Hepatic stellate cell (primary cell): ENCODE results near the gene PNPLA2.

Source experiments
- DNase-seq: peaks from one replicate; pipeline ENCODE4 v3.0.0; 2011; ENCODE audit warnings: low spot score

PNPLA2 gene

DNA sequence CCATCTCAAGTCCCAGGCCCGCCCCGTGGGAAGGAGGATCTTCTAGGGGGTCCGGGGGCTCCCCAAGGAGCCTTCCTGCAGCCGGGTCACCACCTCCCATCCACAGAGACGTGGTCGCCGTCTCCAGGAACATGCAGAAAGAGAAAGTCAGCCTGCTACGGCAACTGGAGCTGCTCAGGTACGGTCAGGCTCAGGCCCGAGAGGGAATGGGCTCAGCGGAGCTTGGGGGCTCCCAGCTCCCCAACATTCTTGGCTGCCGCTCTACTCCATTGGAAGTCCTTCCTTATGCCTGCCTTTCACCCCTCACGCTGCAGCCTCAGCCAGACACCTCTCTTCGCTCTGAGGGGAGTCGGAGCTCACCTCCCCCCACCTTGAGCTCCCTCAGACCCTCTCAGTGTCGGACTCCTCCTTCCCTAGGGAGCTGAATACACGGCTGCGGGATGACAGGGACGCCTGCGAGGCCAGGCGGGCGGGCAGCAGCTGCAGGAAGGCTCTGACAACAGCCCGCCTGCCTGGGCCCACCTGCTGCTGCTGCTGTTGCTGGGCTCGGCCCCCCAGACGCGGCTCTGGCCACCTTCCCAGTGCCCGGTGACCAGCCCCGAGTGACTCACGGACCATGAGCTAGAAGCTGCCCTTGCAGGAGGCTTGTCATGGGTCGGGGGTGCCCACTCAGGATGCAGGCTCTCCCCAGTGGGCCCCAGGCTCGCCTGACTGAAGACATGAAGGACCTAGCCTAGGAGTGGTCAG, 12.6 kb downstream of the PNPLA2 start:
- DNase-seq, result no peak

DNA sequence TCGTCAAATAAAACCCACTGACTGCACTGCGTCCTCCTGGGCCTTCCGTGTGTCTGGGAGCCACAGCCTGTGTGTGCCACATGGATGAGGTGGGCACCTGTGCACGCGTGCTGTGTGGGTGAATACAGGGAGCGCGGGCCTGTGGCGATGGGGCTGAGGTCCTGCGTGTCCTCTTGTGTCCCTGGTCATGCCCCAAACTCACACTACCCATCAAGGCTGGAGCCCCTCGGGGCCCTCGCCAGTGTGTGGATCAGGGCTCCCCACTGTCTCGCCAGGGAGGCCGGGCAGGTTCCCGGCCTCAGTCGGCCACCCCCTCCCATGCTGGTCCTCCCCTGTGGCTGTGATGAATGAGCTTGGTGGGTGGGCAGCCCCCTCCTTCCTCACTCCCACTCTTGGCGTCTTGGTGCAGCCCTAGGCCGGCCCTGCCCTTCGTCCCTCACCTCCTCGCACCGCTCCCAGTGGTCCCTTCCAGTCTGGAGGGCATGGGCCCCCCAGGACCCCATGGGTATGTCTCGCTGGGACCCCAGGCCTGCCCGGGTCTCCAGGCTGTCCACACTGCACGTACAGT, 13.3 kb downstream of the PNPLA2 start:
- no peak for DNase-seq

DNA sequence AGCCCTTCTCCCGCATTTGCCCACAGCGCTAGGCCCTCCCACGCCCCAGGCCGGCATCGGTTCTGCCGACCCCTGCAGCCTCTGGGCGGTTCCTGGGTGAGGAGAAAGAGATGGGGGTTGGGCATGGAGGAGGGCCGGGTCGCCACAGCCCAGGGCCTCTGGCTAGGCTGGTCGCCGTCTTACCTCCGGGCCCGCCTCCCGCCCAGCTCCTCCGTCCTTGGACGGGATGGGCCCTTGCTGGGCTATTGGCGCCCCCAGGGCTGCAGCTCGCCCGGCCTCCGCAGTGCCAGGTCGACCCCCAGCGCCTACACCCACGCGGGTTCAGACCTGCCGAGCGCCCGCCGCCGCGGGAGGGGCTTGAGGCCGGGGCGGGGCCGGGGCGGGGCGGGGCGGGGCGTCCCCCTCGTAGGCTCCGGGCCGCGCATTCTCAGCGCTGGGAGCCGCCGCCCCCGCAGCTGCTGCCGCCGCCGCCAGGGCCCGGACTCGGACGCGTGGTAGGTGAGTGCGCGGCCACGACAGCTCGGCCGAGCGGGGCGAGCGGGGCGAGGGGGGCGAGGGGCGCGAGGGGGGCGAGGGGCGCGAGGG, 13.9 kb downstream of the PNPLA2 start, which contains the start of gene CD151:
Gene CD151, plus strand, starts transcription at position 424 of the 585 bp plus-strand sequence. CDS start 3,118 bp downstream, outside the sequence.
- DNase-seq, result peak; percentile 80

DNA sequence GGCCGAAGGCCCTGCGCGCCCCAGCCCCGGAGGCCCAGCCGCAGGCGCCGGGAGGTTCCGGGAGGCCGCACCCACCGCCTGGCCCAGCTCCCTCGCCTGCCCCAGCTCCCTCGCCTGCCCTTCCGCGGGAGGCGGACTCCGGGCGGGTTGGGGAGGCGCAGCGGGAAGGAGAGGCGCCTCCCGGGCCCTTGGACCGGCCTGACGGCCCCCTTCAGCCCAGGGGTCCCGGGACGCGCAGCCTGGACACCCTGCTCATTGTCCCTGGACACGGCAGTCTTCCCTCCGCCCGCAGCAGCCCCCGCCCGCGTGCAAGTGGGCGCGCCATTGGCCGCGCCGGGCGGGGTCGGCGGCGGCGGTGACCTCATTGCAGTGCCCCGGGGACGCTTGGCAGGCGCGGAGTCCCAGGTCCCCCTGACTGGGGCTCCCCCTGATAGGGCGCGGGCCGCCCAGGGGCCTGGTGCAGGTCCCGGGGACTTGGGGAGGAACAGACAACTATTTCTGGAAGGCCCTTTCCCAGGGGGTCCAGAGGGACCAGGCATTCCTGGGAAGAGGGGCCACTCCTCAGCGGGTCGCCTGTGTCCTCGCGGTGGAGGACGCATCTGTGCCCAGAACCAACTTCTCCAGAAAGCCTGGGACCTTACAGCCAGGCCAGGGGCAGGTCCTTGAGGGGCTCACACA, 14.5 kb downstream of the PNPLA2 start:
- DNase-seq, result no peak

DNA sequence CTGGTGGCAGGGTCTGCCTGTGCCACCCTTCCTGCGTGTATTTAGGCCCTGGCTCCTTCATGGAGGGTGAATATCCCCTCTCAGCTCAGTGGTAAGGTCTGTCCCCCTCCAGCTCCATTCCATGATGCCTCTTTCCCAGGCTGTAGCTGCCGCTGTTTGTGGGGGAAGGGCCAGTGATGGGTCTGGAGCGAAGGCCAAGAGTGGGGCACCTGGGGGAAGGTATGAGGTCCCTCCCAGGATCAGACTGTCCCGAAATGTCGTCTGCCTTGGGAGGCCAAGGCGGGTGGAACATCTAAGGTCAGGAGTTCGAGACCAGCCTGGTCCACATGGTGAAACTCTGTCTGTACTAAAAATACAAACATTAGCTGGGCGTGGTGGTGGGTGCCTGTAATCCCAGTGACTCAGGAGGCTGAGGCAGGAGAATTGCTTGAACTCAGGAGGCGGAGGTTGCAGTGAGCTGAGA, 15.2 kb downstream of the PNPLA2 start:
- DNase-seq, result no peak

DNA sequence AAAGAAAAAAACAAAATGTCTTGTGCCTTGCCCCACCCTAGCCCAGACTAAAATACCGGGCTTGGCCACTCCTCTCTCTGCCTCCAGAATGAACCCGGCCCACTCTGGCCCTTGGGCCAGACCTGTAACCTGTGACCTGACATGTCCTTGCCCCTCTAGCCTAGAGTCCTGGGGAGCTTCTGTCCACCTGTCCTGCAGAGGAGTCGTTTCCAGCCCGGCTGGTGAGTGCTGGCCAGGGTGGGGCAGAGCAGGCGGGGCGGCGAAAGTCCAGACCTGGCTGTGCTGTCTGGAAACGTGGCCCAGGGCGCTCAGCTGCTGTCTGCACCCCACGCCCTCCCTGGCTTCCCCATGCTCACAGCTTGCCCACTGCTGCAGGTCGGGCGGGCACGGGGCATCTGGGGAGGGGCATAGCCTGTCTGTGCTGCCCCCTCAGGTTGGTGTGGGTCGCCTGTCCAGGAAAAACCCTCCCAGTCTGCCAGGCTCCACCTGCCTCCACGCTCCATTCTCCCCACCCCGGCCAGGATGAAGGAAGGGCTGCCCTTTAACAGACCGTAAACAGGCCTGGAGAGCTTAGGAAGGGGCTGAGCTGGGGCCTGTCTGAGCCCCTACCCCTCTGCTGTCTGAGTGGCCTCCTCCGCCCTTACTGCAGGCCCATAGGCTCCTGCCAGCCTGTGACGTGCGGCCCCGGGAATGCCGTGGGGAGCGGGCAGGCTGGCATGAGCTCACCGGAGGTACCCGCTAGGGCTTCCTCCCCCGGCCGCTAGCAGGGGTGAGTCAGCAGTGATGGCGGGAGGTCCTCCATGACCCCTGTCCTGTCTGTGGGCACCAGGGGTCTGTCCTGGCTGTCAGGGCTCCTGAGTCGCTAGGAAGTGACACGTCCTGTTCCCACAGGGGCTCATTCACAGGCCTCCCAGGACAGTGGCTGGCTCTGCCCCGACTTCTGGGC, 15.9 kb downstream of the PNPLA2 start:
- peak; percentile 75 for DNase-seq

DNA sequence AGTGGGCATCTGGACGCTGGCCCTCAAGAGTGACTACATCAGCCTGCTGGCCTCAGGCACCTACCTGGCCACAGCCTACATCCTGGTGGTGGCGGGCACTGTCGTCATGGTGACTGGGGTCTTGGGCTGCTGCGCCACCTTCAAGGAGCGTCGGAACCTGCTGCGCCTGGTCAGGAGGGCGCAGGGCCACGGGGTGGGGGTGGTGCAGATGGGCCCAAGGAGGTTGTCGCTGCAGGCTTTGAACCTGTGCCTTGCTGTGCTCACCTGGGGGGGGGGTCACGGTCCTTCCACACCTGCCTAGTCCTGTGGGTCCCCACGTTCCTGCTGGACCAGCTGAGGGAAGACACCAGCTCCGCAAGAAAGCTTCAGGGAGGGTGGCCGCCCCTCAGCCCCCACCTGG, 17.6 kb downstream of the PNPLA2 start:
- no peak for DNase-seq

DNA sequence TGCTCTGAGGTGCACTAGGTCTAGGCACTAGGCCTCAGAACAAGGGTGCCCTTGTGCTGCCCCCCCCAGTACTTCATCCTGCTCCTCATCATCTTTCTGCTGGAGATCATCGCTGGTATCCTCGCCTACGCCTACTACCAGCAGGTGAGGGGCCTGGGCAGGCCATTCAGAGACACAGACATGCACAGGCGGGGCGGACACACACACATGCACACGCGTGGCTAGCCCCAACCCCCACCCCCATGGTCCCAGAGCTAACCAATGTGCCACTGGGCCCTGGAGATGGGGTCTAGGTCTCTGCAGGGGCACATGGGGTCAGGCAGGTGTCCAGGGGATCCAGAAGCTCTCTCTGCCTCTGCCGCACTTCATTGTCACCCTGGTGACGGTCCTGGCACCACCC, 18.0 kb downstream of the PNPLA2 start:
- no peak for DNase-seq

DNA sequence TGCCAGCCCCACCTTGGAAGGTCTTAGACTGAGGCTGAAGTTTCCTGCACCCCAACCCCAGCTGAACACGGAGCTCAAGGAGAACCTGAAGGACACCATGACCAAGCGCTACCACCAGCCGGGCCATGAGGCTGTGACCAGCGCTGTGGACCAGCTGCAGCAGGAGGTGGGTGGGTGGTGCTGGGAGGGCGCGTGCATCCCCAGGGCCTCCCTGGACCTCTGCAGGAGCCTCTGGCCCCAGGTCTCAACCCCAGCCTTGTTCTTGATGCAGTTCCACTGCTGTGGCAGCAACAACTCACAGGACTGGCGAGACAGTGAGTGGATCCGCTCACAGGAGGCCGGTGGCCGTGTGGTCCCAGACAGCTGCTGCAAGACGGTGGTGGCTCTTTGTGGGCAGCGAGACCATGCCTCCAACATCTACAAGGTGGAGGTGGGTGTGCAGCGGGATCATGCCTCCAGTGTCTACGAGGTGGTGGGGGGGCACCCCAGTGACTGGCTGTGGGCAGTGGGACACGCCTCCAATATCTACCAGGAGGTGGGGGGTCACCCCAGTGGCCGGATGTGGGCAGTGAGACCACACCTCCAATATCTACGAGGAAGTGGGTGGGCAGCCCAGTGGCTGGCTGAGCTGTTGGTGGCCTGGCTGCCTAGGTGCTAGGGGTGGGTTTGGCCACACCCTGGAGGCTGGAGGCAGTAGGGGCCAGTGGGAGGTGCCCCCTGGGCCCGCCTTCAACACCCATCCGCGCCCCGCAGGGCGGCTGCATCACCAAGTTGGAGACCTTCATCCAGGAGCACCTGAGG, 18.7 kb downstream of the PNPLA2 start:
- DNase-seq, result no peak

DNA sequence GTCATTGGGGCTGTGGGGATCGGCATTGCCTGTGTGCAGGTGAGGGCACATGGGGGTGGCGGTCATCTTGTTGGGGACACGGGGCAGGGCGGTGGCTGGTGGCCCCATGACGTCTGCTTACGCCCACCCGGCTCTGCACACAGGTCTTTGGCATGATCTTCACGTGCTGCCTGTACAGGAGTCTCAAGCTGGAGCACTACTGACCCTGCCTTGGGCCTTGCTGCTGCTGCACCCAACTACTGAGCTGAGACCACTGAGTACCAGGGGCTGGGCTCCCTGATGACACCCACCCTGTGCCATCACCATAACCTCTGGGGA, 19.2 kb downstream of the PNPLA2 start:
- DNase-seq, result no peak

DNA sequence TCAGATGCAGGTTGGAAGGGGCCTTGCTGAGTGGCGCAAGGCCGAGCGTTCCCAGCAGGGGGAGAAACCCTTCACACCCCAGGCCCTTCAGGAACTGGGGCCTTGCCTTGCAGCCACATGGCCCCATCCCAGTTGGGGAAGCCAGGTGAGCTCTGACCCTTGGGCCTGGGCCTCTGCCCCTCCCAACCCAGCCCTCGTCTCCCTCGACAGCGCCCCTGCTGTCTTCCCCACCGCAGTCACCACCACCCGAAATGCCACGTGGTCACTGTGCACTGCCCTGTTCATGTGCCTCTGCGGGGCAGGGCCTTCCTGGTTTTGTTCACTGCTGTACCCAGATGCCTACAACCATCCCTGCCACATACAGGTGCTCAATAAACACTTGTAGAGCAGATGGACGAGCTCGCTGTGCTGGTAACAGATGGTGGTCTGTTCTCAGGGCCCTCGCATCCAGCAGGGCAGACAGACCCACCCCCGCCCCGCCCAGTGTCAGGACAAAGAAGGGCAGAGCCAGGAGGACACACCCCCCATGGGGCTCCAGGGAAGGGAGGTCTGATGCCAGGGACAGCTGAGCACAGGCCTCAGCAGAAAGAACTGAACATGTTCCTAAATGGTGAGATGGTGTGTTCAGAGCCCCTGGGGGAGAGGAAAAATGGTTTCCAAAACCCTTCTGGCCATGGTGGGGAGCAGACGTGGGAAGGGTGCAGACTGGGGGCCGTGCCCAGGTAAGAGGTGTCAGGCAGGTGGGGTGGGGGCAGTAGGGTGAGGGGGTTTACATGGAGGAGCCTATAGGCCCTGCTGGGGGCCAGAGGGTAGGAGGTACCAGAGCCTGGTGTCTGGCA, 19.9 kb downstream of the PNPLA2 start:
- DNase-seq, result no peak

DNA sequence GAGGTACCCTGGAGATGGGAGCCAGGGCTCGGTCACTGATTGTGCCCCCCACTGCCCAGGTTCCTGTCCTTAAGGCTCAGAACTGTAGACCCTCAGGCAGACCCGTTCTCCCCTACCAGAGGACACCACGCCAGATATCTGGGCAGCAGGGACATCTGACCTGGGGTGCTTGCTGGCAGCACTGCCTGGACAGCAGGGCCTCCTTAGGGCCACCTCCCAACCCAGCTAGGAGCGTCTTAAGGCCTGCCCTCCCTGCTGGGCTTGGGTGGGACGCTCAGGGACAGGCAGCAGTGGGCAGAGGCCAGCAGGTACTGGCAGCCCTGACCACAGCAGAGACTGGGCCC, 20.5 kb downstream of the PNPLA2 start:
- no peak for DNase-seq

DNA sequence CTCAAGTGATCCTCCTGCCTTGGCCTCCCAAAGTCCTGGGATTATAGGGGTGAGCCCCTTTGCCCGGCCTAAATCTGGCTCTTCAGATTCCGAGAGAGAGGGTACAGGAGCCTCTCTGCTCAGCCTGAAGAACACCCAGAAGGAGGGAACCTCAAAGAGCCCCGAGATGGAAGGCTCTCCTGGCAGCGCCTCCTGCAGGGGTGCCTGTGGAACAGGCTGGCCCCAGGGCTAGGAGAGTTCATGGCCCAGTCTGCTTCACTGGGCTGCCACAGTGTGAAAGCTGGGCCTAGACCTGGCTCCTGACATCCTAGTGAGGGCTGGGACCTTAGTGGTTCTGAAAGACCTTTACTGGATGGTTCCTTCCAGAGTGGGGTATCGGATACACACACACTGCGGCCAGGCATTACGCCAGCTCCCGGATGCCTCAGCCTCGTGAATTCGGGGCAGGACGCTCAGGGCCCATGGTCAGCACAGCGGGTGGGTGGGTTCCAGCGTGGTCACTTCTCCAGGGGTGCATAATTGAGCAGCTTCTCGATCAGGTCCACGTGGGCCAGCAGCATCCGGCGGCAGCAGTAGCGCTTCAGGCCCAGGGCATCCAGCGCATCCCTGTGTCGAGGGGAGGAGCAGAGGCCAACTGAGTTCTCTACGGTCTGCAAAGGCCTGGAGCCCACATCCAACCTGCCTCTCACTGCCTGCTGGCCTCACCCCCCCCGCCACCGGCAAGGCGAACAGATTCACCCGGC, 21.3 kb downstream of the PNPLA2 start:
- no peak for DNase-seq

DNA sequence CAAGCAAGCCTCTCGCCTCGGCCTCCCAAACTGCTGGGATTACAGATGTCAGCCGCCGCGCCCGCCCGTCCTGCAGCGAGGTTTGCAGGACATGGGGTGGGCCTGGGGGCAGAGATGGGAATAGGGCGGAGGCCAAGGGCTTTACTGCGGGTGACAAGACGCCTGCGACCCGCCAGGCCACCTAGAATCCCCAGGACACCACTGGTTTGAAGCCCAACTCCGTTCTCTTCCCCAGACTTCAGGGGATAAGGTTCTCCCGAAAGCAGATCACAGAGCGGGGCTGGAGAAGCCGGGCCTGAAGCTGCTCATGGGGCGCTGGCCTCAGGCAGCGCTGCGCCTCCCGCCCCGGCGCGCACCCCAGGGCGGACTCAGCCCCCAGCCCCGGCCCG, 23.3 kb downstream of the PNPLA2 start:
- no peak for DNase-seq

DNA sequence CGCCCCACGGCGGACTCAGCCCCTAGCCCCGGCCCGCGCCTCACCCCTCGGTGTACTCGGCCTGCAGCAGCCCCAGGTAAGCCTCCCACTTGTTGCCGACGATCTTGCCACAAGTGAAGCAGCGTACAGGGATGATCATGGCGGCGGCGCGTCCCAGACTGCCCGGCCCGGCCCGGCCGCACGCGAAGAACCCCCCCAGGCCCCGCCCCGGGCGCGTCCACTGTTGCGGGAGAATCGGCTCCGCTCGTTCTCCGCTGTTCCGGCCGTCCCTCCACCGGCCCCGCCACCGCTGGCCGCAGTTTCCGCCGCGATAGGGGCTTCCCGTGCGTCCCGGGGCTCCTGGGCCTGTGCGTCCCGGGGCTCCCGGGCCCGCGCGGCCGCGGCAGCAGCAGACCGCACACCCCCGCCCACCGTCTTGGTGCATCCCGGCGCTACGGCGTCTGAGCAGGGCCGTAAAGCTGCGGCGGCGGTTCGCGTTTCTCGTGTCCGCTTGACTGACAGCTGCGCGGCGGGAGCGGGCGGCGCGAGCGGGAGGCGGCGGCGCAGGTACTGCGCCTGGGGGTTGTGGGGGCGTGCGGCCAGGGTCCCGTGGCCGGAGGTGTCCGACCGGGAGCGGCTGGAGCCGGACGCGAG, 23.8 kb downstream of the PNPLA2 start, which contains the start of the genes POLR2L and TSPAN4:
Gene POLR2L, minus strand, starts transcription at position 160 of the 633 bp plus-strand sequence. Its CDS starts 21 bp downstream, at position 139.
Gene TSPAN4, plus strand, starts transcription at position 483 of the 633 bp plus-strand sequence. CDS start 7,453 bp downstream, outside the sequence.
- peak; percentile 92 for DNase-seq

DNA sequence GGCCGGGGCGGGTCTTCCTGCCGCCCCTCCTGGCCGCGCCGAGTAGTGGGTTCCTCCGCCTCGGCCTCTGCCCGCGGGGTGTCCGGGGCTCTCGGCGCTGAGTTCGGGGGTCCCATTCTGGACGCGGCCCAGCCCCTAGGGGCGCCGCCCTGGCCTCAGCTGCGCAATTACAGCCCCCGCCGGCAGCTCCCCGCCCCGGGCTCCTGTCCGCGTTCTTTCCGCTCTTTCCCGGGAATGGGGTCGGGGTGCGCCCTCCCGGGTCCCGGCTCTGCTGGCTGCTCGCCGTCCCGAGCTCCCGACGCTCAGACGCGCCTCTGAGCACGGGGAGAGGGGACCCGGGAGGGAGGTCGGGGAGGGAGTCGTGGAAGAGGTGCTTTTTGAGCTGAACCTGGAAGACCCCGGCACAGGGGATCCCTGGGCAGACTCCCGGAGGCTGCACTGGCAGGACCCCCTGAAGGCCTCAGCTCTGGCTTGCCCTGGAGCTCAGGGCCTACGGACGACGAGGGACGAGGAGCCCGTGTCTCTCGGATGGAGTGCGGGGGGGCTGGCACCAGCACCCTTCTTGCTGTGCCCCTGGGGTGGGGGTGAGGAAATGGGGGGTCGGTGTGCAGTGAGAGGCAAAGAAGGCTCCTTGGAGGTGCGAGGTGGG, 24.5 kb downstream of the PNPLA2 start:
- DNase-seq, result no peak

DNA sequence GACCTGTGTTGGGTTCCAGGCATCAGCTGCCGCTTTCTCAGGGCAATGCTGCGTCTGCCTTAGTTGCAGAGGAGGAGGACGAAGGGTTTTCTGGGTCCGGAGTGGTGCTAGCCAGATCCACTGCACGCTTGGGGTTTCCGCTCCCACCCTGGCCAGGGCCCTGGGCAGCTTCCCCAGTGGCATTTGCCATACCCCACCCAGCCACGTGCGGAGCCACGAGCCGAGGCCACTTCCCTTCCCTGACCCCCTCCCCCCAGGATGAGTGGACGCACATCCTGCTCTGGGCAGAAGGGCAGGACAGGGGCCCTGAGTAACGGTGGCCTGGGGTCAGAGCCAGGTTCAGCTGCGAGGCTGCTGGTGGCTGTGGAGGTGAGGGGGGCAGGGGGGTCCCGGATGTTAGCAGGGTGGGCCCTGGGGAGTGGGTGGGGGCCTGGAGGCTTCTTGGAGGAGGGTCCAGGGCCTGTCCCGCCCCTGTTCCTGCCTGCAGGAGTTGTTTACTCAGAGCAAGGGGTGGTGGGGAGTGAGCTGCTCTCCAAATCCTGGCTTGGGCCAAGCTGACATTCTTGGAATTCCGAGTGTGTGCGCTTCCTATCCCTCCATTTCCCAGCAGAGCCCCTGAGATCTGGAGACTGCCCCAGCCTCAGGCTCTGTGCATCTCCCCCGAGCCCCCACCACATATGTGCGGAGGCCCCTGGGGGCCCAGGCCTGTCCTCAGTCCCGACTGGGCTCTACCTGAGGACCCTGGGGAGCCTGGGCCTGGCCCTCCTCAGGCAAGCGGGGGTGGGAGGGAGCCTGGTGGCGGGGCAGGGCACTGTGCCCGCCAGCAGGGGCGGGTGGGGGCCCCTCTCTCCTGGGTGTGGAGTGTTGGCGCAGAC, 25.3 kb downstream of the PNPLA2 start:
- DNase-seq, result peak; percentile 97
